NCI-H2196 (cell line): ENCODE measurements around the gene NECTIN1.

ENCODE experiments used
- DNase-seq: peaks from one replicate; lab custom pipeline; 2025; ENCODE audit not compliant: unreplicated experiment; lab: John Stamatoyannopoulos, UW

Gene NECTIN1, protein sequence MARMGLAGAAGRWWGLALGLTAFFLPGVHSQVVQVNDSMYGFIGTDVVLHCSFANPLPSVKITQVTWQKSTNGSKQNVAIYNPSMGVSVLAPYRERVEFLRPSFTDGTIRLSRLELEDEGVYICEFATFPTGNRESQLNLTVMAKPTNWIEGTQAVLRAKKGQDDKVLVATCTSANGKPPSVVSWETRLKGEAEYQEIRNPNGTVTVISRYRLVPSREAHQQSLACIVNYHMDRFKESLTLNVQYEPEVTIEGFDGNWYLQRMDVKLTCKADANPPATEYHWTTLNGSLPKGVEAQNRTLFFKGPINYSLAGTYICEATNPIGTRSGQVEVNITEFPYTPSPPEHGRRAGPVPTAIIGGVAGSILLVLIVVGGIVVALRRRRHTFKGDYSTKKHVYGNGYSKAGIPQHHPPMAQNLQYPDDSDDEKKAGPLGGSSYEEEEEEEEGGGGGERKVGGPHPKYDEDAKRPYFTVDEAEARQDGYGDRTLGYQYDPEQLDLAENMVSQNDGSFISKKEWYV

GRCh38 chr11:119728651-119729580, at the start of gene NECTIN1:
TSS of gene NECTIN1 (minus strand) at chr11:119729200. CDS start at chr11:119728553, 647 bp downstream.
- peak; percentile 91 for DNase-seq

DNA sequence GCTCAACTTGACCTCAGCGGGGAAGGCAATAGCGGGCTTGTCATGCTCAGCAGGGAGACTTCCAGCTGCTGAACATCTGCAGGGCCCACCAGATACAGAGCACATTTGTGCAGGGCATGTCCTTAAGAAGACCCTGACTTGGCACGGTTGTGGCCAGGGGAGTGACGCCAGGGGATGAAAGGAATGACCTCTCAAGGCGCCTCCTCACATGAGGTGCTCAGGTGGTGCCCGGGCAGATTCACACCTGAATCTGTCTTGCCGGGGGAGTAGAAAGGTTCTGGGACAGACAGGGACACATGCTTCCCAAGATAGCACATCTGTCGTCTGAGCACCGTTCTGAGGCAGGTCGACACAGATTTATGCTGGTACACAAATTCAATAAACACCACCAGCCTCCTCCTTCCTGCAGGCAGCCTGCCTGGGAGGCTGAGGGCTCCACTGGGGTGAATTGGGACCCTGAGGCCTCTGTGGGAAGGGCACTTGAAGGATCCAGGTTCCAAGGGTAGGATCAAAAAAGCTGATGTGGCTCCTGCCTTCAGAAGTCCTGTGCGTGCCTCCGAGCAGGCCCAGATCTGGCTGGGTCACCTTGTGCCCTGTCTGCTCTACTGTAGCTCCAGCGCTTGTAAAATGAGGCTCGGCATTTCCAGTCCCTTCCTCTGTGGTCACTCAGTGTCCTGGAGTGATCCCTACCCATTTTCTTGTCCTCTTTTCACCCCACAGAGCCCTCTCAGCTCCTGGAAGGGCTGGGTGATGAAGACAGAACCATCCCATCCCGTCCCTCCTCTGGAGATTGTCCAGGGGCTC, 49.6 kb upstream of the NECTIN1 start:
- no peak for DNase-seq

- DNase-seq, result no peak
Measured at GRCh38 chr11:119777940-119778339, 48.9 kb upstream of the NECTIN1 start.

DNA sequence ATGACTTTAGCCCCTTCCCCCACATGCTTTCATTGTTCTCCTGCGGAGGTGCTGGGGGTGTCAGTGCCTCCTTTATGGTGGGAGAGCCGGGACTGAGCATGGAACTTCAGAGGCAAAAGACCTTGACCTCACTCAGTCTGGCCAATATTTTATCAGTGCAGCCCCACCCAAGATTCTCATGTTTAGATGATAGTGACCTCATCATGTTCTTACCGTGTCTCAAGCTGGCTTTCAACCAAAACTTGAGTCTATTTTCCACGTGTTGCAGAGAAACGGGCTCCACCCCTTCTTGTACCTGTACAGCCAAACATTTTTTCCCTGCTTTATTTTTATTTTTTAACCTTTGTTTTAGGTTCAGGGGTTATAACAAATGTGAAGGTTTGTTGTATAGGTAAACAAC, 47.7 kb upstream of the NECTIN1 start:
- no peak for DNase-seq

DNA sequence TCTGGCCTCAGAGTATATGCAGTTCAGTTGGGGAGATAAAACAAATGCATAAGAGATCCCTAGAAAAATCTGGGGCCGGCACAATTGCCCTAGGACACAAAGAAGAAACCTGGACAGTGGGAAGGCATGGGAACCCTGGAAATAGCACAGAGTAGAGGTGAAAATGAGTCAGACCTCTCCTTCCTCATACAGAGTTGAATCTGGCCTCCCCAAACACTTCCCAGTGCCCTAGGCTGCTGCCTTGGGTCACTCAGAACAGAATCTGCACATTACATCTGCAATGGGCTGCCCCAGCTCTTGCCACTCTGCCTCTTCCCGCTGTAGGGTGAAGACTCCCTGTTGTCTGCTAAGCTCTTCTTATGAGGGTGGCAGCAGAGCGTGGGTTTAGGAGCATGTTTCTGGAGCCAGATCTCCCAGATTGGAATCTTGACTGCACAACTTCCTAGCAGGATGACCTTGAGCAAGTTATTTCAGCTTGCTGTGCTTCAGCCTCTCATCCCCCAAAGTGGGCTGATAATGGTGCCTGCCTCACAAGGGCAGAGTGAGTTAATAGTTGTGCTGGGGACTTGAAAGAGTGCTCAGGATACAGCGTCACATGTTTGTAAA, 47.1 kb upstream of the NECTIN1 start:
- DNase-seq, result no peak

DNA sequence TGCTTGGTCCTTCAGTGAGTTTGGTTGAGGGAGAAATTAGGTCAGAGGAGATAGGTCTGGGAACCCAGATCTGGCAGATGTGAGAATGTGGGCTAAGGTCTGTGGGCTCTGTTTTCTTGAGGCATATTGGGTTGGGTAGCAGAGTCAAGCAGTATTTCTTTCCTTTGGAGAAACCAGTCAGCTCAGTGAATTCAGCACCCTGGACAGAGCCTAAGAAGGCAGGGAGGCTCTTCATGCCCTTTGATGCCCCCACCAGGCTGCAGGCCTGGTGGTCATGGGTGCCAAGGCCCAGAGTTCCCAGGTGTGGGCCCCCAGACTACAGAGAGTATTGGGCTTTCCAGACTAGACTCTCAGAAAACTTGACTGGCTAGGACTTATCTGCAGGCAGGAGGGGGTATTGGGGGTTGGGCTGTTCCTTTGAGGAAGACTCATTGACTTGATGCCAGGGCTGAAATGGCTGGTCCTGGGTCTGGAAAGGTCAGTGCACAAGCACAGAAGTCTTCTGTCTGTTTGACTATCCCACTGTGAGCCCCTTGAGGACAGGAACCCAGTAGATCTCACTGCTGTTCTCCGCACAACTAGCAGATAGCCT, 45.3 kb upstream of the NECTIN1 start:
- DNase-seq, result no peak

GRCh38 chr11:119772641-119773415, 43.8 kb upstream of the NECTIN1 start:
- peak; percentile 50 for DNase-seq

DNA sequence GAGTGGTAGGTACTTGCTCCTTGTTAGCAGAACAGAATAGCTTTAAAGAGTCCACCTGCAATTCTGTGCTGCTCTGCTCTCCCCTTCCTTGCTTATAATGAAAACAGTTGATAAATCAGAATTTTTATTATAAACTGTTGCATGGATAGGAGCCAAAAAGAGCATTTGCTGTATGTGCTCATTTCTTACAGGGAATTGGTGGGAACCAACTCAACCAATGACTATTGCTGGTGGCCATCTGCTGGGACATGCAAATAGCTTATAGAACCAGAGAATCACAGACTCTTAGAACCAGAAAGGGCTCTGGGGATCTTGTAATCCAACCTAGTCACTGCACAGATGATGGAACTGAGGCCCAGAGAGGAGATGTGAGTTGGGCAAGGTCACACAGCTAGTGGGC, 43.1 kb upstream of the NECTIN1 start:
- no peak for DNase-seq

GRCh38 chr11:119771172-119771770, 42.3 kb upstream of the NECTIN1 start:
- no peak for DNase-seq

GRCh38 chr11:119765628-119766027, 36.6 kb upstream of the NECTIN1 start:
- DNase-seq, result no peak

GRCh38 chr11:119764108-119764868, 35.3 kb upstream of the NECTIN1 start:
- peak; percentile 26 for DNase-seq

GRCh38 chr11:119763071-119763728, 34.2 kb upstream of the NECTIN1 start:
- no peak for DNase-seq

- no peak for DNase-seq
Measured at GRCh38 chr11:119759747-119760412, 30.9 kb upstream of the NECTIN1 start.

DNA sequence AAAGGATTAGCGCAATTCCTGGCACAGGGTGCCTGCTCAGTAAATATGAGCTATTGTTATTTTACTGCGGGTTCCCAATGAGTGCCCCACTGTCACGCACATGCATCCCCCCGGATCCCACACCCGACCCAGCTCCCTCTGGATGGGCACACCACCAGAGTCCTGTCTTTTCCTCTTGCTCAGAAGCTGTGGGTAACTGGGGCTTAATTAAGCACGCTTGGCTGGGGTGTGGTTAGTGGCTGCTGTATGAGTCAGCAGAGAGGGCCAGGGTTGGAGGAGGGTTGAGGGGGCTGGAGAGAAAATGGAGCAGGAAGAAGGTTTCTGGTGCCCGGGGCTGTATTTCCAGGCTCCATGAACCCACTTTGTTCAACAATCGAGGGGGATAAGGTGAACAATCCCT, 30.3 kb upstream of the NECTIN1 start:
- no peak for DNase-seq

- no peak for DNase-seq
Measured at GRCh38 chr11:119758291-119758690, 29.3 kb upstream of the NECTIN1 start.

GRCh38 chr11:119757378-119757777, 28.4 kb upstream of the NECTIN1 start:
- no peak for DNase-seq
